SK-N-SH (cell line): ENCODE data around the gene PARD3.

Experiments
- CTCF ChIP-seq: fragments of 200-600 bp; sonication (generic); IDR thresholded peaks from 2 replicates; pipeline ENCODE4 v1.6.1; 2017; ENCODE audit warnings: antibody characterized with exemption, mild to moderate bottlenecking, moderate library complexity
- EZH2phosphoT487 ChIP-seq: fragments of 200-600 bp; sonication (generic); IDR thresholded peaks from 2 replicates; pipeline ENCODE4 v1.6.1; 2017; ENCODE audit warnings: low read depth, mixed run types, mild to moderate bottlenecking, antibody characterized with exemption, moderate library complexity, borderline replicate concordance
- FOXM1 ChIP-seq: IDR thresholded peaks from 2 replicates; pipeline ENCODE4 v1.4.0; 2012; ENCODE audit warnings: low read depth, mild to moderate bottlenecking
- GABPA ChIP-seq: IDR thresholded peaks from 2 replicates; pipeline ENCODE4 v1.4.0; 2012; ENCODE audit warnings: low read depth, mild to moderate bottlenecking
- IRF3 ChIP-seq: fragments of 150-350 bp; IDR thresholded peaks from 2 replicates; pipeline ENCODE4 v1.6.1; 2016; ENCODE audit warnings: mild to moderate bottlenecking, low read depth, low read length
- JUND ChIP-seq: IDR thresholded peaks from 2 replicates; pipeline ENCODE4 v1.4.0; 2012
- NRF1 ChIP-seq: IDR thresholded peaks from 2 replicates; pipeline ENCODE4 v1.6.1; 2012; ENCODE audit warnings: low read depth, mild to moderate bottlenecking, low read length
- PBX3 ChIP-seq: IDR thresholded peaks from 2 replicates; pipeline ENCODE4; 2012
- POLR2AphosphoS5 ChIP-seq: IDR thresholded peaks from 2 replicates; pipeline ENCODE4 v1.6.1; 2012; ENCODE audit warnings: low read depth, low read length
- RAD21 ChIP-seq: IDR thresholded peaks from 2 replicates; pipeline ENCODE4 v1.6.1; 2012; ENCODE audit warnings: mild to moderate bottlenecking, low read length
- REST ChIP-seq: IDR thresholded peaks from 2 replicates; pipeline ENCODE4 v1.6.1; 2012; ENCODE audit warnings: mild to moderate bottlenecking, low read depth, low read length, moderate library complexity
- USF1 ChIP-seq: IDR thresholded peaks from 2 replicates; pipeline ENCODE4 v1.4.0; 2012; ENCODE audit warnings: low read depth, borderline replicate concordance

- TF ChIP-seq CTCF (no peak), REST (no peak), GABPA (no peak), JUND (no peak), PBX3 (no peak), EZH2phosphoT487 (no peak), USF1 (no peak), POLR2AphosphoS5 (no peak), FOXM1 (no peak), IRF3 (no peak), RAD21 (no peak), NRF1 (no peak)
These were observed 609.6 kb downstream of the PARD3 start for GRCh38 chr10:34205452-34205851.
